NCI-H187 treated with DMSO at 0.1 percent for 48 hours (cell line): ENCODE results near the gene VSIG1.

ENCODE experiments used
- DNase-seq: peaks from one replicate; lab custom pipeline; 2025; lab: John Stamatoyannopoulos, UW

VSIG1 gene

DNA sequence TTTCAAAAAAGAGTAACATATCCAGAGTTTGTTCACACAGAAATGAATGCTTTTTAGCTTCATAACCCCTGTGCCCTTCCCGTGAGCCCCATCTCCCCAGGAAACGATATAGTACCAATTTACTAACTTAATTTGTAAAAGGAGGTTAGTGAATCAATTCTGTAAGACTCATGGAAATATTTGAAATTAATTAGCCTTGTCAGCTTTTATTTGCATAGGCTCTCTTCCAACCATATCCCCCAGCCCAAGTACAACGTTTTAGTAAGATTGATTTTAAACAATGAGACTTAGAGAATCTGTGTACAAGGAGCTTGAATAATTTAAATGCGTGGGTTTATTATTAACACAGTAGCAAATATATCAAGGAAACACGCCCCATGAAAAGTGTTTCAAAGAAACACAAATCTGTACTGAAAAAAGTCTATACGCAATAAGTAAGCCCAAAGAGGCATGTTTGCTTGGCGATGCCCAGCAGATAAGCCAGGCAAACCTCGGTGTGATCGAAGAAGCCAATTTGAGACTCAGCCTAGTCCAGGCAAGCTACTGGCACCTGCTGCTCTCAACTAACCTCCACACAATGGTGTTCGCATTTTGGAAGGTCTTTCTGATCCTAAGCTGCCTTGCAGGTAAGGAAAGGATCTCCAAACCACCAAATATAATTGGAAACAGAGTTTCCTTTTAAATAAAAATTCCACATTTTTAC lies at the start of gene VSIG1:
Gene VSIG1, plus strand, starts transcription at position 512 of the 703 bp plus-strand sequence. Its CDS starts 66 bp downstream, at position 578.
- no peak for DNase-seq

GRCh38 chrX:107996124-107996523 lies 48.7 kb upstream of the VSIG1 start:
- DNase-seq: no peak

GRCh38 chrX:108000751-108001150 lies 44.1 kb upstream of the VSIG1 start:
- no peak for DNase-seq

GRCh38 chrX:108001218-108001814 lies 43.5 kb upstream of the VSIG1 start:
- DNase-seq: no peak

GRCh38 chrX:108018656-108019381 lies 26.0 kb upstream of the VSIG1 start:
- DNase-seq: no peak

DNA sequence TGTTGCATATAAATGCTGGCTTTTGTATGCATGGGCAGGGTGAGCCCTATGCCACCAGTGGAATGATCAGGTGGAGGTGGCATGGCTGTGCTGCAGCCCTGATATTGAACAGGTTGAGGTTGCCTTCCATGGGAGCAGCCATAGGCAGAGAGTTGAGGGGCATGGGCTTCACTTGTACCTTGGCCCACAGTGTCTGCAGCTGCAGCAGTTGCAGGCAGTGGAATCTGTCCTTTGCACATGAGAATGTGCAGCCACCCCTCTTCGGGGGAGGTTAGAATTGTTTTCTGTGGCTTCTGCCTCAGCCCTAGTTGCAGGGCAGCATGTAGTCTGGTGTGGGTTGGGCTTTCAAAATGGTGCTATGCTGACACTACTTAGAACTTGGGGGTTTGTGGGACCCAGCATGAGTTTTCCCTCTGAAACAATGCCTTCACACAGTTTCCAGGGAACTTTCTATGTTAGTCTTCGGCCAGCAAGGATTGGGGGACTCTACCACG lies 25.4 kb upstream of the VSIG1 start:
- DNase-seq: no peak

DNA sequence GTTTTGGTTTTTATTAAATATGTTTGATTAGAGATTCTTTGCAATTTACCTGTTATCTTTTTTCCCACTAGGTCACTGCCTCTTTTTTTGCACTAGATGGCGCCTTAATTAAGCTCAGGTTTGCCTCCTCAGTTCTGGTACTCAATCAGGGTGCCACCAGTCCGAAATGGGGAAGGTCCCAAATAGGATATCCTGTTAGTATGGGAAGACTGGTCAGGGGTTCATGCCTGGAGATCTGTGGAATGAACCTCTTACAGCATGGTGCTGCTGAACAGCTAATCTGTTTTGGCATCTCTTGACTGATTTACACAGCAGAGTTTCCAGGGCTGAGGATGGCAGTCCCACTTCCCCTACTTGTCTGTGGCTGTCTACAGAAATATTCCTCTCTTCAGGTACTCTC lies 24.2 kb upstream of the VSIG1 start:
- no peak for DNase-seq

GRCh38 chrX:108022491-108023089 lies 22.3 kb upstream of the VSIG1 start:
- DNase-seq: no peak

DNA sequence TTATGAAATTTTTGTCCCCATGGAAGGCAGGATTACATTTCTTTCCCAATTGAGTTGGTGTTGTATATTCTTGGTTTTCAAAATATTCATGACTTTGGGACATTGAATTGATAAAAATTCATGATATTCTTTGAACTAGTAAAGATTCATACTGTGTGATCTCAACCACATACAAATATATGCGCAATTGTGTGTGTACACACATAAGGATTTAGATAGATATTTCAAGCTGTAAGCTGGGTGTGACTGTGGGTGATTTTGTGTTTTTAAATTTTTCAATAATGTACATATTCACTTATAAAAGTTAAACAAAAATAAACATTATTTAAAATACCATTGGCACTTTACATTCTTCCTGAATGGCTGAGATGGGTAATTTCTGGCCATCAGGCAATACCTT lies 19.5 kb upstream of the VSIG1 start:
- DNase-seq: no peak

DNA sequence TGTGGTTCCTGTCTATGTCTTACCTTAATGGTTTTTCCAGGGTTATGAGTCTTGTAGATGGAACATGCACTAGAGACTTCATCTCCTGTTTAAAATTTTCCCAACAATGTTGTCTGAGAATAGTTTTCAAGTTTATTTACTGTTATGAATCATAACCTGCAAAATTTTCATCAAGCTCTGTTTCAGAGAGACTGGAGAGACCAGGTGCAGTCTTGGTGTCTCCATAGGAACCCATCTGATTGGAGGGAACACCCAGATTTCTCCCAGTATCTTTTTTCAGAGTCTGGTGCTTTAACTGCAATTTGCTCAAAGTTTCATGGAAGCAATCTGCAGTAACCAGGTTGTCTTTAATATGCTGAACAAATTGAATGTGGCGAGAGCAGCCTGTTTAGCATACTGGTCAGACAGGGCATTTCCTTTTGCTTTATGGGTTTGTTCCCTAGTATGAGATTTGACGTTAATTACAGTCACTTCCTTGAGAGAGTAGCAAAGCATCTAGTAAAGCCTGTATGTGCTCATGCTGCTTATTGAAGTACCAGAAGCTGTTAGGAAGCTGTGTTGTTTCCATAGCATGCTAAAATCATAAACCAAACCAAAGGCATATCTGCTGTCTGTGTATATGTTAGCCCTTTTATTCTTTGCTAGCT lies 18.8 kb upstream of the VSIG1 start:
- no peak for DNase-seq

DNA sequence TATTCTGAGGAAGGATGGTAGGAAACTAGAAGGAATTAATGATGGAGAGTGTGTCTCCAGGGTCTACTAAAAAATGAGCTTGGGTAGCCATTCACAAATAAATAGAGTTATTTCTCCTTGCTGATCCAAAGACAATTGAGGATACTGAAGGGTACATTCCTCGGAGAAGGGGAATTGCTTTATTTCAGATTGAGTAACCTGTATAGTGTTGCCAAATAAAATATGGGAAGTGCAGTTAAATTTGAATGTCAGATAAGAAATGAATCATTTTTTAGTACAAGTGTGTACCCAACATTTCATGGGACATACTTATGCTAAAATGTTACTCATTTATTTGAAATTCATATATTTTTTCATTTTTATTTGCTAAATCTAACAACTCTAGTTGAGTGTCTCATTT lies 16.0 kb upstream of the VSIG1 start:
- no peak for DNase-seq

- DNase-seq: no peak
These were observed 14.7 kb upstream of the VSIG1 start for GRCh38 chrX:108029928-108030711.

GRCh38 chrX:108032944-108033343 lies 11.9 kb upstream of the VSIG1 start:
- no peak for DNase-seq

DNA sequence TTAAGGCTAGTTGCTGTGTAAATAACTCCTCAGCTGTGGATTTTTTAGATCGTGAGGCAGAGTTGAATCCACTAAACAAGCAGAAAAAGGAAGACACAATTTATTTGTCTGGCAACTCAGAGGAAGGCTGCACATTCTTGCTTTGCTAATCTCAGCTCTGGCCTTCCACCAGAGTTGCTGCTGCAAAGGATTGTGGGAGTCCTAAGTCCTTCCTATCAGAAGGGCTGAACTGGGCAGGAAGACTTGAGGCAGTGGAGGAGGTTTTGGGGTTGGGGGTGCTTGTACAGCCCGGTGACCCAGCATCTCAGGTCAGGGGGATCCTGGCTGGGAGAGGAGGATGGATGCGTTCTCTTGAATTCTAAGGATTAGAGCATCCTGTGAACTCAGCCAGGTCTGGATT lies 11.0 kb upstream of the VSIG1 start:
- no peak for DNase-seq

- DNase-seq: no peak
These were observed 10.1 kb upstream of the VSIG1 start for GRCh38 chrX:108034725-108035124.

DNA sequence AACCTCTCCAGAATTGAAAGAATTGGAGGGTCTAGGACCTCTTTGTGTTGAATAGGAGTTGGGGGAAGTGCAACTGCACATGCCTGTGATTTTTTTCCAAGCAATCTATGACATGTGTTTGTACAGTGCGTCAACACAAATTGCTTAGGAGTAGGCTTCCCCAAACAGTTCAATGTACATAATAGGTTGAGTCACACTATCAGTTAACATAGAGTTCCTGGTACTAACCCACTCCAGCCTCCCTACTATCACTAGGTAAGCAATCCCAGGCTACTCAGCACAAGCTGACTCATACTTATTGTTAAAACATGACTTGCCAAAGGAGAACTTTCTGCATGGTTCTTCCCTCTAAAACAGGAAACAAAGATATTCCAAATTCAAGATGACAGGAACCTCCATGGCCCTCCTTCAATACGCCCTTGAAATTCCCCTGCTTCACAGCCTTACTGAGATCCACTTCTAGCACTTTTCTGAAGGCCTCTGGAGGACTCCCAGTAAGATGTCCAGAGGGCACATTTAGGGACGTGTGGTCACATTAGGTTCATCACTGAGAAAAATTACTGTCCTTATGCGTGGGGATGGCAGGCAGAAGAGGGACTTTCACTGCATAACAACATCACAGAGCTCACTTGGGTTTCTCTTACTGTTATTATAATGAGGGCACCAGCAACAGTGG lies 8.4 kb upstream of the VSIG1 start:
- DNase-seq: no peak

- no peak for DNase-seq
These were observed 4.8 kb downstream of the VSIG1 start for GRCh38 chrX:108049649-108050048.

GRCh38 chrX:108053218-108053617 lies 8.4 kb downstream of the VSIG1 start:
- DNase-seq: no peak

GRCh38 chrX:108055546-108055945 lies 10.7 kb downstream of the VSIG1 start:
- no peak for DNase-seq

GRCh38 chrX:108059801-108060200 lies 14.9 kb downstream of the VSIG1 start:
- no peak for DNase-seq

GRCh38 chrX:108064001-108064400 lies 19.1 kb downstream of the VSIG1 start:
- DNase-seq: no peak
